ENCODE data around the gene MRPS23.

- TF ChIP-seq CTCF (IDR thresholded peaks at IDR 0.05 in 8 of 11, conservative IDR thresholded peaks at IDR 0.05 in 3 of 11) (no peak), POLR2A (IDR thresholded peaks at IDR 0.05) (no peak), POLR2AphosphoS5 (IDR thresholded peaks at IDR 0.05) (no peak)
Measured at GRCh38 chr17:57839571-57839923, 10.3 kb downstream of the MRPS23 start.
